ENCODE measurements around the gene OVCA2. TPM values are rescaled to one million over a fixed set of nuclear protein-coding genes. Genes with fewer than 3 reads are reported as not detected.

The OVCA2 gene
- total RNA-seq = 57.5 and 59.2 TPM in 2 replicates

GRCh38 chr17:2041561-2042389 is at the start of gene OVCA2:
TSS of gene OVCA2 (plus strand) at chr17:2042022. CDS start at chr17:2042048, 26 bp downstream.

GRCh38 chr17:2025220-2025621 is 16.6 kb upstream of the OVCA2 start, which contains the start of gene RTN4RL1:
TSS of gene RTN4RL1 (minus strand) at chr17:2025334. CDS start at chr17:2024865, 469 bp downstream.

DNA sequence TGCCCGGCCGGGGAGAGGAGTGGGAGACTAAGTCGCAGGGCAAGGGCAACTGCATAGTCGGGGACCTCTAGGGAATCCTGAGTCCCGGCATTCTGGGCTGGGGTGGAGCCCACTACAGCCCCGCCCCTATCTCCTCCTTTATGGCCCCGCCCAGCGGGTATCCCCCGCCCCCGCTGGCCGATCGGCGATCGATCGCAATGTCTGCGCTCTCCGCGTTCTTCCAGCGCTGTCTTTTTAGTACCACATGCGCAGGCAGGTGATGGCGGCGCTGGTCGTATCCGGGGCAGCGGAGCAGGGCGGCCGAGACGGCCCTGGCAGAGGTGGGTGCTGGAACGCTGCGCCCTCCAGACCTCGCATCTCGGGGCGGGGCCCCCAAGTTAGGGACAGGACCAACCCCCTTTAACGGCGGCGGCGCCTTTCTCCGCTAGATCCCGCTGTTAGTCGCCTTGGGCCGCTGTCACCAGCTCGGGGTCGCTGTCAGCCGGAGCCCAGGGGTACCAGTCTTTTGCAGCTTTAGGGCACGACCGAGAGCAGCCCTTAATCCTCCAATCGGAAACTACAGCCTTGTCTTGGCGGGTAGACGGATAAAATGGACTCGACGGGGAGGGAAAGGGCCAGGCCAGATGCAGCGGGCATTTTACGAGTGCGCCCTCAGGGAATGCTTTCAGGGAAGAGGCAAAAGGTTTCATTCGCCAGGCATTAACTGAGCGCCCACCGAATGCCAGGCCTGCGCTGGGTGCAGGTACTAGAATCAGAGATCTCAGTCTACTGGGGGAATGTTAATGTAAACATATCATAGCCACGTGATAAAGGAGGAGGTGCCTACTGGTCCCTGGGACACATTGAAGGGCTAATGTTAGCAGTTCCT is 11.7 kb upstream of the OVCA2 start, which contains the start of gene DPH1:
TSS of gene DPH1 (plus strand) at position 243 of the 868 bp plus-strand sequence. CDS start at position 260, 17 bp downstream.

GRCh38 chr17:2054512-2055291 is 12.9 kb downstream of the OVCA2 start, which contains the start of gene HIC1:
TSS of gene HIC1 (plus strand) at chr17:2055103. CDS start at chr17:2056691, 1,588 bp downstream.

Other genes with a start within 250 kb of the OVCA2 start
- 4.2 and 5.5 TPM in 2 replicates for gene SMYD4, start 212.1 kb upstream of the OVCA2 start, total RNA-seq
- 27.1 and 31.4 TPM in 2 replicates for gene RPA1, start 212.0 kb upstream of the OVCA2 start, total RNA-seq
- 0.30 and 0.34 TPM in 2 replicates for gene RTN4RL1, start 16.7 kb upstream of the OVCA2 start, total RNA-seq
- 23.8 and 23.9 TPM in 2 replicates for gene DPH1, start 11.9 kb upstream of the OVCA2 start, total RNA-seq
- gene HIC1, start 13.1 kb downstream of the OVCA2 start, total RNA-seq = 26.4 and 28.1 TPM in 2 replicates